Body of pancreas (tissue), 4 donors: ENCODE results near the gene KRTAP4-2.

Experiments used
- CTCF ChIP-seq, 7 experiments: fragments of 450-650 bp in 4 of 7; fragments of 200-600 bp in 3 of 7; sonication (generic) in 3 of 7; IDR thresholded peaks; one replicate each; pipeline ENCODE4 v1.5.1; 2016 to 2019; ENCODE audit warnings: antibody characterized with exemption in 7 of 7
- POLR2A ChIP-seq, 3 donors: fragments of 450-650 bp; IDR thresholded peaks; one replicate each; pipeline ENCODE4 v1.6.1; 2016; ENCODE audit warnings: antibody characterized with exemption in 3 of 3, mild to moderate bottlenecking in 2 of 3

GRCh38 chr17:41145261-41145660, 32.8 kb downstream of the KRTAP4-2 start:
- TF ChIP-seq CTCF (IDR thresholded peaks at IDR 0.05) (no peak), POLR2A (IDR thresholded peaks at IDR 0.05) (no peak)
